Activated T-cell treated with anti-CD3 and anti-CD28 coated beads, Interleukin-2, amount 50 U/mL, for 4 hours (primary cell): ENCODE data around the gene NPTX1. TPM values are rescaled to one million over a fixed set of nuclear protein-coding genes. Genes with fewer than 3 reads are reported as not detected.

Experiments used
- ATAC-seq, 2 donors: fragments of 200-7000 bp; cut with Tn5 transposase; one replicate each; pipeline ENCODE4 v1.10.0; 2021
- DNase-seq: peaks from one replicate; pipeline ENCODE4 v3.0.0-alpha.2; 2020
- H3K27me3 Mint-ChIP-seq: one replicate; pipeline ENCODE4 v1.8.0; 2021; ENCODE audit warnings: low read depth, mixed read lengths
- H3K36me3 Mint-ChIP-seq: one replicate; pipeline ENCODE4 v1.8.0; 2022; ENCODE audit warnings: mixed read lengths; ENCODE audit not compliant: insufficient read depth
- H3K4me1 Mint-ChIP-seq: one replicate; pipeline ENCODE4 v1.8.0; 2021; ENCODE audit warnings: low read depth, mixed read lengths
- H3K4me3 Mint-ChIP-seq: one replicate; pipeline ENCODE4 v1.8.0; 2021; ENCODE audit warnings: mild to moderate bottlenecking, moderate library complexity, mixed read lengths
- H3K9me3 Mint-ChIP-seq: one replicate; pipeline ENCODE4 v1.8.0; 2021; ENCODE audit warnings: mixed read lengths
- total RNA-seq, 3 donors: library from RNA; stranded (reverse); gene quantifications; one replicate each; pipeline ENCODE4 v1.2.1, GENCODE V29; 2021

Gene NPTX1
- total RNA-seq, 3 donors from 2014 or later = 14.0 to 22.2 (median 21.4) TPM

- Mint-ChIP-seq H3K4me1 (peaks cover 20% of the 10 kb centered on the region), H3K9me3 (no peaks in the 10 kb centered on the region), H3K27me3 (peaks cover 5% of the 10 kb centered on the region), H3K4me3 (peak overlapping the region; percentile 95), H3K36me3 (no peaks in the 10 kb centered on the region)
- DNase-seq (no peak), ATAC-seq (no peak)
These were observed 23.0 kb downstream of the NPTX1 start for GRCh38 chr17:80453126-80453997.

DNA sequence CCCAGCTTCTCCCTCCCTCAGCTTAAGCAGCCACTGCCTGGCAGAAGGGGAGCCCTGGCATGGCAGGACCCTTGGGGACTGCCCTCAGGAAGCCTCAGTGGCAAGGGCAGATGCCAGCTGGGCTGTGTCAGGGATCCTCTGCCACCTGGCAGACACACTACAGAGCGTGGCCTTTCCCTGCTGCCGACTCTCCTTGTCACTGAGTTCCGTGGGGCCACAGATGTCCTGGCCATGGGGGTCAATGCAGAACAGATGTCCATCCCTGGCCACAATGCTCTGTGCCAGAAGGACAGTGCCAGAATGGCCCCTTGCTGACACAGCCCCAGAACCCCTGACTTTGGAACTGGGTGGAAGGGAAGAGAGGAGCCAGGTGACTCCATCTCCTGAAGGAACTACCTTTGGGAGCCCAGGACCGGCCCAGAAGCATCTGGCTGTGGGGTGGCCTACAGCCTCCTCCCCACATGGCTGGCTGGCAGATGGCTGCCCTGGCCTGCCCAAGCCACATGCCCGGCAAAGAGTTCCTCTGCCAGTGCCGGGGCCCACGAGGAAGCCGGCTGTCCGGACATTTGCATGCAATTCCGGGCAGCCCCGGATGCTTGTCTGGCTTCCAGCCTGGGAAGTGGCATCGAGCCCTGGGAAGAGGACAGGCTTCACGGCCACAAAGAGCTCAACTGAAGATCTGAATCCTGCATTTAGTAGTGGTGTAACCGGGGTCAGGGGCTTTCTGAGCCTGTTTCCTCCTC is 24.1 kb downstream of the NPTX1 start:
- ATAC-seq (no peak), DNase-seq (no peak)
- Mint-ChIP-seq H3K9me3 (no peaks in the 10 kb centered on the region), H3K4me3 (no peak overlapping the region), H3K27me3 (peaks cover 3% of the 10 kb centered on the region), H3K36me3 (no peaks in the 10 kb centered on the region), H3K4me1 (peaks cover 20% of the 10 kb centered on the region)

DNA sequence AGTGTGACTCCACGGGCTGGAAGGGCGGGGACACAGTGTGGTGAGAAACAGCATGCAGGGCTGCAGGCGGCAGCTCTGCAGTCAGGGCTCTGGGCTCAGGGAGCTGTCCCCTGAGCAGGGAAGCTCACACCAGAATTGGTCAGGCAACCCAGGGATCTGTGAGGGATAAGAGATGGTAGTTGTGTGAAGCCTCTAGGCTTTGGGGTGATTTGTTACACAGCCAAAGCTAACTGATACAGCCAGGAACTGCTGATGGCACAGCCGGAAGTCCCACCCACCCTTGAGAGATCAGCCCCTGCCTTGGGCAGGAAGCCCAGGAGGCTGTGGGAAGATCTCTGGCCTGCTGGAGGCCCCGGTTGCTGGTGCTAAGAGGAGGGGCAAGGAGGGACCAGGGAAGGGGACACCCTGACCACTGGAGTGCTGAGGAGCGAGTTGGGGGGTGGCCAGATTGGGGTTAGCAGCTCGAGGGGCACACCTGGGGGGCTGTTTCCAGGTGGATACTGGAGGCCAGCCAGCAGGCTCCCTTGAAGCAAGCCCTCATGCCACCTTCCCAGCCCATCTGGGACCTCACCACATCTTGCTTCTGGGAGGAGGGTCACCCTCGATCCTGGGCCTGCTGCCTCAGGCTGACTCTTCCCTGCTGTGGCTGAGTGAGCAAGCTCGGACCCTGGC is 25.2 kb downstream of the NPTX1 start:
- ATAC-seq (no peak), DNase-seq (no peak)
- Mint-ChIP-seq H3K27me3 (no peaks in the 10 kb centered on the region), H3K4me3 (no peak overlapping the region), H3K9me3 (no peaks in the 10 kb centered on the region), H3K36me3 (no peaks in the 10 kb centered on the region), H3K4me1 (peaks cover 20% of the 10 kb centered on the region)

DNA sequence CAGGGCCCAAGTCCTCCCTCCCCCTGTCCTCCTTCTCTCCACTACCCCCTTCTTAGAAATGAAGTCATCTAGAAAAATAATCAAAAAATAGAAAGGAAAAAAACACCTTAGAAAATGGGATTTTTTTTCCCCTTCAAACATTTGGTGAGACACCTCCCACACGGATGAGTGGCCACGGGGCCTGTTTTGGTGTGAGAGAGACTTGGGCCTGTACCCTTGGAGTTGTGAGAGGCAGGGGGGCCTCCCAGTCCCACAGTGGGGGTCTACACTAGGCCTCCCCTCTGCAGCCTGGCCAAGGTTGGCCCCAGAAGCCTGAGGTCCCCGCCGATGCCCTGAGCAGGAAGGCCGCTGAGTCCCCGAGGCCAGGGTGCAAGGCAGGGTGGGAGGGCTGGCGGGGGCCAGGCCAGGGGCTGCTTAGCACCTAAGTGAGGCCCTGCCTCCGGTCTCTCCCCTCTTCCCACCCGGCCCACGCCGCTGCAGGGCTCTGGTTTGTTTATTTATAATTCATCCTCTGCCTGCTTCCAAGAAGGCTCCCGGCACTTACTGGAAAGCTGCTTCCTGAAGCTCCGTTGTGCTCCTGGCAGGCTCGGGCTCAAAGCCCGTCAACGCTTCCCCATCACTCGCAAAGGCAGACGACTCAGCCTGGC is 26.4 kb downstream of the NPTX1 start:
- Mint-ChIP-seq H3K27me3 (no peaks in the 10 kb centered on the region), H3K4me3 (no peak overlapping the region)

GRCh38 chr17:80449194-80449929 is 27.0 kb downstream of the NPTX1 start:
- no peaks in the 10 kb centered on the region for H3K27me3 Mint-ChIP-seq
- no peaks in the 10 kb centered on the region for H3K9me3 Mint-ChIP-seq
- peaks cover 12% of the 10 kb centered on the region for H3K4me1 Mint-ChIP-seq
- no peaks in the 10 kb centered on the region for H3K36me3 Mint-ChIP-seq
- no peak overlapping the region for H3K4me3 Mint-ChIP-seq
- DNase-seq (no peak), ATAC-seq (no peak)

More for the DNA sequence above, 26.4 kb downstream of the NPTX1 start:
- DNase-seq (no peak), ATAC-seq (no peak)
- peaks cover 12% of the 10 kb centered on the region for H3K4me1 Mint-ChIP-seq
- no peaks in the 10 kb centered on the region for H3K36me3 Mint-ChIP-seq
- no peaks in the 10 kb centered on the region for H3K9me3 Mint-ChIP-seq

- ATAC-seq (no peak), DNase-seq (no peak)
- Mint-ChIP-seq H3K9me3 (no peaks in the 10 kb centered on the region), H3K27me3 (peaks cover 1% of the 10 kb centered on the region), H3K36me3 (no peaks in the 10 kb centered on the region), H3K4me3 (no peak overlapping the region), H3K4me1 (peaks cover under 1% of the 10 kb centered on the region)
These were observed 28.6 kb downstream of the NPTX1 start for GRCh38 chr17:80447790-80448189.

DNA sequence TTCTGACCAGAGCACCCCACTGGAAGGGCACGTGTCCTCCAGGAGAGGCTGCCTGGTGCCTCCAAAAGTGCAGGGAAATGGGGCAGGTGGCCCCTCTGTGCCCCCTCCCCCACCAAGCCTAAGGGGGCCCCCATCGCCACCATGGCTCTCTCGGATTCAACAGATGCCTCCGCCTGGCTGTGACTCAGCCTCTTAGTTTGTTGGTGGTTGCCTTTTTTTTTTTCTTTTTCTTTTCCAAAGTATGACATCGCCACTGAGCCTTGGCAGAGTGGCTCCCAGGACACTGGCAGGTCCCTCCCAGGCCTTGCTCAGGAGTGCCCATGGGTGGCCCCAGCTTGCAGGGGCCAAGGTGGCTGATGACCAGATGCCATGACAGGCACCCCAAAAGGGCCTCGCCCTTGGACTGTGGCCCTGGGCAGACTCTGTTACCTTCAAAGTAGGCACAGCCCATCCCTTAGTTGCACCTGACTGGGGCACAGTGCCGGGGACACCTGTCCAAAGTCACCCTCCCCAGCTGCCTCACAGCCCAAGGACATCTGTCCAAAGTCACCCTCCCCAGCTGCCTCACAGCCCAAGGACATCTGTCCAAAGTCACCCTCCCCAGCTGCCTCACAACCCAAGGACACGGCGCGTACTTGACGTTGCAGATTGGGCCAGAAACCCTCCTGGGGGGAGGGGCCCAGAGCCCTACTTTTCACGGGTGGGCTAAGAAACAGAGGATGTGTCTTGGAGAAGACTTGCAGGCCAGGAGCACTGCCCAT is 29.6 kb downstream of the NPTX1 start:
- H3K4me3 Mint-ChIP-seq = no peak overlapping the region
- no peaks in the 10 kb centered on the region for H3K4me1 Mint-ChIP-seq
- DNase-seq (no peak), ATAC-seq (no peak)
- no peaks in the 10 kb centered on the region for H3K9me3 Mint-ChIP-seq
- peaks cover 9% of the 10 kb centered on the region for H3K27me3 Mint-ChIP-seq
- no peaks in the 10 kb centered on the region for H3K36me3 Mint-ChIP-seq

GRCh38 chr17:80445726-80446110 is 30.7 kb downstream of the NPTX1 start:
- Mint-ChIP-seq H3K9me3 (no peaks in the 10 kb centered on the region), H3K4me1 (no peaks in the 10 kb centered on the region), H3K27me3 (peaks cover 9% of the 10 kb centered on the region), H3K4me3 (no peak overlapping the region), H3K36me3 (no peaks in the 10 kb centered on the region)
- DNase-seq = no peak
- no peak for ATAC-seq

GRCh38 chr17:80445007-80445725 is 31.2 kb downstream of the NPTX1 start:
- H3K27me3 Mint-ChIP-seq = peaks cover 9% of the 10 kb centered on the region
- no peaks in the 10 kb centered on the region for H3K9me3 Mint-ChIP-seq
- no peak for DNase-seq
- H3K4me3 Mint-ChIP-seq = no peak overlapping the region
- H3K36me3 Mint-ChIP-seq = no peaks in the 10 kb centered on the region
- no peak for ATAC-seq
- no peaks in the 10 kb centered on the region for H3K4me1 Mint-ChIP-seq

- H3K36me3 Mint-ChIP-seq = no peaks in the 10 kb centered on the region
- DNase-seq (no peak), ATAC-seq (no peak)
- no peak overlapping the region for H3K4me3 Mint-ChIP-seq
- peaks cover 9% of the 10 kb centered on the region for H3K27me3 Mint-ChIP-seq
- H3K4me1 Mint-ChIP-seq = no peaks in the 10 kb centered on the region
- no peaks in the 10 kb centered on the region for H3K9me3 Mint-ChIP-seq
These were observed 31.8 kb downstream of the NPTX1 start for GRCh38 chr17:80444644-80444979.

- DNase-seq = no peak
- no peak overlapping the region for H3K4me3 Mint-ChIP-seq
- no peaks in the 10 kb centered on the region for H3K36me3 Mint-ChIP-seq
- no peaks in the 10 kb centered on the region for H3K4me1 Mint-ChIP-seq
- H3K9me3 Mint-ChIP-seq = no peaks in the 10 kb centered on the region
- ATAC-seq = no peak
- peaks cover 9% of the 10 kb centered on the region for H3K27me3 Mint-ChIP-seq
These were observed 32.3 kb downstream of the NPTX1 start for GRCh38 chr17:80443916-80444643.

DNA sequence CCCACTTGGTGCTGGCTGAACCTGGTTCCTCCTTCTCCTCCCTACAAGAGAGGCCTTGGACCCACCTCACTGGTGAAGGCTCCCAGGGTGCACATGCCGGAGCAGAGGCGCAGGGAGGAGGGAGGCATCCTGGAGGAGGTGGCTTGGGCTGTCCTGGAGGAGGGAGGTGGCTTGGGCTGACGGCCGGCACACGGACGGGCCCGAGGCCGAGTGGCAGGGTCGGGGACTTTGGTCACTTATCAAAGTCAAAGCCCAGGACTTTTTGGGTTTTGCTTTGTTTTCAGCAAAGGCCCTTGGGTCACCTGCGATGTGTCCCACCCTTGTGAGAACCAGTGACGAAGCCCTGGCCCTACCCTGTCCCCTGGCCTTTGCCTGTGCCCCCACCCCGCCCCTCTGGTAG is 32.9 kb downstream of the NPTX1 start:
- peaks cover 9% of the 10 kb centered on the region for H3K27me3 Mint-ChIP-seq
- DNase-seq (no peak), ATAC-seq (no peak)
- no peaks in the 10 kb centered on the region for H3K4me1 Mint-ChIP-seq
- H3K36me3 Mint-ChIP-seq = no peaks in the 10 kb centered on the region
- H3K9me3 Mint-ChIP-seq = no peaks in the 10 kb centered on the region
- H3K4me3 Mint-ChIP-seq = no peak overlapping the region
